Kidney epithelial cell (primary cell): ENCODE results near the gene FCGR3A. TPM values are rescaled to one million over a fixed set of nuclear protein-coding genes. Genes with fewer than 3 reads are reported as not detected.

Experiments used
- DNase-seq: peaks from one replicate; pipeline ENCODE4 v3.0.0-alpha.2; 2010; ENCODE audit warnings: low read depth
- H3K27me3 ChIP-seq: 2 replicates; pipeline ENCODE4 v1.6.0; 2011; ENCODE audit warnings: low read length; ENCODE audit not compliant: control insufficient read depth, insufficient read depth
- H3K36me3 ChIP-seq: 2 replicates; pipeline ENCODE4 v1.5.1; 2011; ENCODE audit warnings: low read length; ENCODE audit not compliant: control insufficient read depth, insufficient read depth
- H3K4me3 ChIP-seq: 2 replicates; pipeline ENCODE4 v1.5.1; 2011; ENCODE audit warnings: low read depth, mild to moderate bottlenecking, control low read depth, low read length
- CTCF ChIP-seq: IDR thresholded peaks from 2 replicates; pipeline ENCODE4 v1.5.1; 2011; ENCODE audit warnings: mild to moderate bottlenecking, moderate library complexity, low read length, control low read depth, inconsistent platforms; ENCODE audit not compliant: insufficient read depth, poor library complexity, severe bottlenecking
- total RNA-seq: library from RNA; depleted of rRNA; stranded (reverse); fragments of >200 nt; gene quantifications from 2 replicates; pipeline ENCODE4 v1.2.3, GENCODE V29; 2015

The FCGR3A gene
- total RNA-seq, 1 donor from 2014 or later = 0.79 TPM

- Histone ChIP-seq H3K4me3 (no peak overlapping the region), H3K27me3 (peaks cover 8% of the 10 kb centered on the region), H3K36me3 (no peaks in the 10 kb centered on the region)
- TF ChIP-seq CTCF = no peak
- no peak for DNase-seq
Observed at GRCh38 chr1:161503394-161503748, 46.2 kb downstream of the FCGR3A start.

DNA sequence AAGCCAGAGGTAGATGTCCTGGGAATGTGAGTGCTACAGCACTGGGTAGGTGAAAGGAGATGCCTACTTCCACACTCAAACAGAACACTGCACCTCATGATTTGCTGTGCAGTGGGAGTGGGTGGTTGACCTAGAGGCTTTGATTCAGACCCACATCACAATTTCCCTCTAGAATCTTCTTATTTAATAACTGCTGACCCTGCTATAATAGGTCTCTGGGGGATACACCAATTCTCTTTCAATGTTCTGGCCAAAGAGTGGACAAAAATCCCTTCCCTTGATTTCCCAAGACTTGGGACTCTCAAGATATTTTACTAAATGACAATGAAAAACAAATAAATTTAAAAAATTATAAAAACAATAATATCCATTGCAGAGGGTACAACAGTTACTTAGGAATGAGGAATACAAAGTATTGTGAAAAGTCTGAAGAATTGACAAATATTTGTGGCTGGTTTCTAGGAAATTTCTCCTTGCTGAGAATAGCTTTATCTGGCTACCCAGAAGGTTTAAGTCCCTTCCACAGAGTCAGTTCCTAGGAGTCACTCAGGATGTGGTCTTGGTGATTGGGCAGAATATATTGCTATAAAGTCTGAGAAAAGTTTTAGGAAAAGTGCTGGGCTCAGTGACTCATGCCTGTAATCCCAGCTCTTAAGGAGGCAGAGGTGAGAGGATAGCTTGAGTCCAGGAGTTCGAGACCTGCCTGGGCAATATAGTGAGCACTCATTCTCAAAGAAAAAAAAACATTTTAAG is 46.8 kb downstream of the FCGR3A start:
- Histone ChIP-seq H3K27me3 (peaks cover 8% of the 10 kb centered on the region), H3K36me3 (no peaks in the 10 kb centered on the region), H3K4me3 (no peak overlapping the region)
- TF ChIP-seq CTCF = no peak
- no peak for DNase-seq

DNA sequence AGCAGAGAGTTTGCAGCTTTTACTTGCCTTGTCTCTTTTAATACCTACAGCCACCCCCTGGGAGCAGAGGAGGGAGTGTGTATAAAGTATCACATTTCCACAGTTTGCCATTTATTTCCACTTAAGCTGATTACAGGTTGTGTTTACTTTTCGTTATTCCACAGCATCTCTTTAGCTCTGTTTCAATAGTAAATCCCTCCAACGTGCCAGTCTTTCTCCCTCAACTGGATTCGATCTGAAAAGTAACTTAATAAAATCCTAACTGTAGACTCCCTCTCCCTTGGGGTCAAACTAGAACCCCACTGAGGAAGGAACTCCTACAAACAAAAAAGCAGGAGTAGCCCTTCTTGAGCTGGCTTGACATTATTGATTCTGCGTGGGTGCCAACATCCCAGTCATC is 47.4 kb downstream of the FCGR3A start:
- DNase-seq = no peak
- peaks cover 8% of the 10 kb centered on the region for H3K27me3 ChIP-seq
- no peaks in the 10 kb centered on the region for H3K36me3 ChIP-seq
- H3K4me3 ChIP-seq = no peak overlapping the region
- TF ChIP-seq CTCF = no peak

DNA sequence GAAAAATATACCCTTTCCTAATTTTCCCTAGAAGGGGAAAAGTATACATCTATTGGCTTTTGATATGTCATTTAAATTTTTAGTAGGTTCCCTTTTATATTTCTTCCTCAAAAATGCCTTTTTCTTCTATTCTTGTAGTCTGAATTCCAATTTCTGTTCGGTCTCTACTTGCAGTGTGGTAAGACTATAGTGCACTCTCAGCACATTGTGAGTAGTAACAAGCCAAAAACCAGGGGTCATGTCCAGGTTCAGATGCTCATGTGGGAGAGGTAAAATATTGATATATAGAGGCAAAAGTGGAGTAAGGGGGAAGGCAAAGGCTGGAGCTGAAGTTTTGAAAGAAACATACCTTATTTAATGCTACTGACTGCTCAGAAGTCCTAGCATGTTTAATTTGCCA is 48.4 kb downstream of the FCGR3A start:
- Histone ChIP-seq H3K27me3 (peaks cover 8% of the 10 kb centered on the region), H3K4me3 (no peak overlapping the region), H3K36me3 (no peaks in the 10 kb centered on the region)
- no peak for TF ChIP-seq CTCF
- DNase-seq = no peak

DNA sequence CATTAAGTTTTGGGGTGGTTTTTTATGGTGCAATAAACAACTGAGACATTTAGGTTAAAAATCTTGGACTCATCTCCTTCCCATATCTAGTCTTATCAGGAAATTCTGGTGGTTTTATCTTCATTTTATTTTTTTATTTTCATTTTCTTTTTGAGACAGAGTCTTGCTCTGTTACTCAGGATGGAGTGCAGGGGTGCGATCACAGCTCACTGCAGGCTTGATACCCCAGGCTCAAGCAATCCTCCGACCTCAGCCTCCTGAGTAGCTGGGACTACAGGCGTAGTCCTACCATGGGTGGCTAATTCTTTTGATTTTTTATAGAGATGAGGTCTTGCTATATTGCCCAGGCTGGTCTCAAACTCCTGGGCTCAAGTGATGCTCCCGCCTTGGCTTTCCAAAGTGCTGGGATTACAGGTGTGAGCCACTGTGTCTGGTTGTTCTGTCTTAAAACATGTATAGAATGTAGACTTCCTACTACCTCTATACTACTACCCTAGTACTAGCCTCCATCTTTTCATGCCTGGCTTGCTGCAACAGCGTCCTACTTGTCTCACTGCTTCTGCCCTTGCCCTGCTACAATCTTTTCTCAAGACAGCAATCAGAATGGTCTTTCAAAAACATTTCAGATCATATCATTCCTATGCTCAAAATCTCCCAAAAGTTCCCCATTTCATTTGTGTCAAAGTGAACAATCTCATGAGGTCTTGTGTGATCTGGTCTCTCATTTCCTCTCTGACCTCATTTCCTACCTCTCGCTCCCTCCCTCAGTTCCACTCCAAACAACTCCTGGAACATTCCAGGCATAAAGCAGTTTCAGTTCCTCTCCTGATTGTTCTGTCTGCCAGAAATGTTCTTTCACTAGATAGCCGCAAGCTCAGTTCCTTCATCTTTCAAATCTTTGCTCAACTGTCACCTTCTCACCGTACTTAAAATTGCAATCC is 50.2 kb downstream of the FCGR3A start:
- Histone ChIP-seq H3K27me3 (peaks cover 8% of the 10 kb centered on the region), H3K36me3 (no peaks in the 10 kb centered on the region), H3K4me3 (no peak overlapping the region)
- TF ChIP-seq CTCF = no peak
- DNase-seq = no peak

DNA sequence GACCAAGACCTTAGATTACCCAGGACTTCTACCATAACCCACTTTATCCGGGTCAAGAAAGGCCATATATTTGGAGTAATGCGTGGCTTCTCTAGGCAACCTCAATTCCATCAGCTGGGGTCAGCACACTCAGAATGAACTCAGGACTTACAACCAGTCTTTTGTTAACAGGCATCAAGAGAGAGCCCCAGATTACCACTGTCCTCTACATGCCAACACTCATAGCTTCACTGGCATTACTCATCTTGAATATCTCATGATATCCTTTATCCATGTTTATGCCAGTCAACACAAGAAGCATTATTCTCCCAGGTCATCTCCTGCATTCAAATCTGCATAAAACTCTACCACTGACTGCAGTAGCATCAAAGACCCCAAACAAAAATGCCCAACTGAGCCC is 51.0 kb downstream of the FCGR3A start:
- no peak for TF ChIP-seq CTCF
- DNase-seq = no peak
- H3K27me3 ChIP-seq = peaks cover 7% of the 10 kb centered on the region
- H3K4me3 ChIP-seq = no peak overlapping the region
- no peaks in the 10 kb centered on the region for H3K36me3 ChIP-seq
